ENCODE results near the gene EGFL8.

Gene EGFL8

GRCh38 chr6:32127409-32127716 lies 37.0 kb upstream of the EGFL8 start:
- no peaks in the 10 kb centered on the region for H3K27me3 ChIP-seq (ENCODE audit: insufficient read depth, low read length, poor library complexity, severe bottlenecking)
- peaks cover 17% of the 10 kb centered on the region for H4K20me1 ChIP-seq (ENCODE audit: insufficient read depth, low read length, poor library complexity, severe bottlenecking)
- TF ChIP-seq, protein P1, sequence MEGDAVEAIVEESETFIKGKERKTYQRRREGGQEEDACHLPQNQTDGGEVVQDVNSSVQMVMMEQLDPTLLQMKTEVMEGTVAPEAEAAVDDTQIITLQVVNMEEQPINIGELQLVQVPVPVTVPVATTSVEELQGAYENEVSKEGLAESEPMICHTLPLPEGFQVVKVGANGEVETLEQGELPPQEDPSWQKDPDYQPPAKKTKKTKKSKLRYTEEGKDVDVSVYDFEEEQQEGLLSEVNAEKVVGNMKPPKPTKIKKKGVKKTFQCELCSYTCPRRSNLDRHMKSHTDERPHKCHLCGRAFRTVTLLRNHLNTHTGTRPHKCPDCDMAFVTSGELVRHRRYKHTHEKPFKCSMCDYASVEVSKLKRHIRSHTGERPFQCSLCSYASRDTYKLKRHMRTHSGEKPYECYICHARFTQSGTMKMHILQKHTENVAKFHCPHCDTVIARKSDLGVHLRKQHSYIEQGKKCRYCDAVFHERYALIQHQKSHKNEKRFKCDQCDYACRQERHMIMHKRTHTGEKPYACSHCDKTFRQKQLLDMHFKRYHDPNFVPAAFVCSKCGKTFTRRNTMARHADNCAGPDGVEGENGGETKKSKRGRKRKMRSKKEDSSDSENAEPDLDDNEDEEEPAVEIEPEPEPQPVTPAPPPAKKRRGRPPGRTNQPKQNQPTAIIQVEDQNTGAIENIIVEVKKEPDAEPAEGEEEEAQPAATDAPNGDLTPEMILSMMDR (conservative IDR thresholded peaks at IDR 0.05; ENCODE audit: low read length), result no peak
- no peak for TF ChIP-seq EZH2phosphoT487 (IDR thresholded peaks at IDR 0.05; ENCODE audit: borderline replicate concordance)
- H3K4me1 ChIP-seq (ENCODE audit: insufficient read depth, low read length, poor library complexity, severe bottlenecking), result peaks cover 25% of the 10 kb centered on the region
- H3K36me3 ChIP-seq (ENCODE audit: insufficient read depth, low read length), result peaks cover 2% of the 10 kb centered on the region; the same call in 1 of the 2 replicates
- peak overlapping the region; percentile 98 for H3K4me2 ChIP-seq (ENCODE audit: low read depth, low read length, poor library complexity, severe bottlenecking)
- H3F3A ChIP-seq (ENCODE audit: low read depth), result no peaks in the 10 kb centered on the region
- H3K9me2 ChIP-seq (replicated peaks; ENCODE audit: low read depth, low read length), result no peaks in the 10 kb centered on the region
- H3K9me3 ChIP-seq (ENCODE audit: insufficient read depth, low read depth, low read length), result no peaks in the 10 kb centered on the region
- H2AFZ ChIP-seq (ENCODE audit: low read length), result no peak overlapping the region
- H3K9ac ChIP-seq (ENCODE audit: low read depth, low read length, poor library complexity, severe bottlenecking), result peak overlapping the region; percentile 91
- peak overlapping the region; percentile 91 for H3K4me3 ChIP-seq (ENCODE audit: low read length, poor library complexity, severe bottlenecking)
- H3K79me2 ChIP-seq (ENCODE audit: insufficient read depth, low read length), result peaks cover 38% of the 10 kb centered on the region

DNA sequence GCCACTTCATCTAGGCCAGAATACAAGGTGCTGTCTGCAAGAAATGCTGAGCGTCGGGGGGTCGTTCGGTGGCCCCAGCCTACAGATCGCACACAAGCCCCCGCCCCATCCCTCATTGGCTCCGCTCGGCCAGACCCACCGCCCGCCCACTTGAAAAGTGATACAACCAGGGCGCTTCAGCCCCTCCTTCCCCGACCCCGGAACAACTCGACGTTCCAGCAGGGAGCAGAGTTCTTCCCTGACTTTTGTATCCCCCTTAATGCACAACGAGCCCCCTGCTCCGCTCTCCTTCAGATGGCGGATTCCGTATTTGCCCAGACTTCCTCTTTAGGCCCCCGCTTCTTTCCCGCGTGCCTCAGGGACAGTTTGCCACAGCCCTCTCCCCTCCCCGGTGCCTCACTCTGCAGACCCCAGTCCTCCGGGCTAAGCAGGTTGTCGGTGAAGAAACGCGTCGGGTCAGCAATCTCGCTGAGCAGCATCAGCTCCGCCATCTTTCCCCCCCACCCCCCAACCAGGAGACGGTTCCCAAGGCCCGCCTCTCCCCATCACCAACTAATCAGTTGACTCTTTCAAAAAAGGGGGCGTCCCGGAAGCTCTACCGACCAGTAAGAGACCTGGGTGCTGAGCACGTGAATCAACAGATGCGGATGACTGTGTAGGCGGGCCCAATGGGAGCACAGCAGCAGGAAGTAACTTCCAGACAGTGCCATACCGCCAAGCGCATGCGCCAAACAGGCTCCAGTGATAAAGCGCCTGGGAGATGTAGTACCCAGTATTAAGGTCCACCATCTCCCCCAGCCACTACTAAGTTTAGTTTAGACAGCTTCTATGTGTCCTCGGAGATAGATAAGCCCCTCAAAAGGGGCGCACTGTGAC lies 36.4 kb upstream of the EGFL8 start, which contains the start of gene ATF6B:
ATF6B (minus strand) TSS at position 530 of the 876 bp plus-strand sequence; CDS start at position 491, 39 bp downstream.
- peak within 1 kb of the TSS; percentile 98 for H3K4me2 ChIP-seq (ENCODE audit: low read depth, low read length, poor library complexity, severe bottlenecking)
- peak within 1 kb of the TSS; percentile 91 for H3K9ac ChIP-seq (ENCODE audit: low read depth, low read length, poor library complexity, severe bottlenecking)
- H3K79me2 ChIP-seq (ENCODE audit: insufficient read depth, low read length), result peaks cover 38% of the 10 kb centered on the region
- peaks cover 17% of the 10 kb centered on the region for H4K20me1 ChIP-seq (ENCODE audit: insufficient read depth, low read length, poor library complexity, severe bottlenecking)
- H3F3A ChIP-seq (ENCODE audit: low read depth), result no peaks in the 10 kb centered on the region
- H2AFZ ChIP-seq (ENCODE audit: low read length), result peak within 1 kb of the TSS; percentile 74
- H3K27me3 ChIP-seq (ENCODE audit: insufficient read depth, low read length, poor library complexity, severe bottlenecking), result no peaks in the 10 kb centered on the region
- peaks cover 25% of the 10 kb centered on the region for H3K4me1 ChIP-seq (ENCODE audit: insufficient read depth, low read length, poor library complexity, severe bottlenecking)
- H3K9me3 ChIP-seq (ENCODE audit: insufficient read depth, low read depth, low read length), result no peaks in the 10 kb centered on the region
- H3K9me2 ChIP-seq (replicated peaks; ENCODE audit: low read depth, low read length), result no peaks in the 10 kb centered on the region
- peak within 1 kb of the TSS; percentile 91 for H3K4me3 ChIP-seq (ENCODE audit: low read length, poor library complexity, severe bottlenecking)
- peaks cover 2% of the 10 kb centered on the region; the same call in 1 of the 2 replicates for H3K36me3 ChIP-seq (ENCODE audit: insufficient read depth, low read length)
- no peak for TF ChIP-seq EZH2phosphoT487 (IDR thresholded peaks at IDR 0.05; ENCODE audit: borderline replicate concordance)
- TF ChIP-seq, protein P1 (conservative IDR thresholded peaks at IDR 0.05; ENCODE audit: low read length), result no peak

DNA sequence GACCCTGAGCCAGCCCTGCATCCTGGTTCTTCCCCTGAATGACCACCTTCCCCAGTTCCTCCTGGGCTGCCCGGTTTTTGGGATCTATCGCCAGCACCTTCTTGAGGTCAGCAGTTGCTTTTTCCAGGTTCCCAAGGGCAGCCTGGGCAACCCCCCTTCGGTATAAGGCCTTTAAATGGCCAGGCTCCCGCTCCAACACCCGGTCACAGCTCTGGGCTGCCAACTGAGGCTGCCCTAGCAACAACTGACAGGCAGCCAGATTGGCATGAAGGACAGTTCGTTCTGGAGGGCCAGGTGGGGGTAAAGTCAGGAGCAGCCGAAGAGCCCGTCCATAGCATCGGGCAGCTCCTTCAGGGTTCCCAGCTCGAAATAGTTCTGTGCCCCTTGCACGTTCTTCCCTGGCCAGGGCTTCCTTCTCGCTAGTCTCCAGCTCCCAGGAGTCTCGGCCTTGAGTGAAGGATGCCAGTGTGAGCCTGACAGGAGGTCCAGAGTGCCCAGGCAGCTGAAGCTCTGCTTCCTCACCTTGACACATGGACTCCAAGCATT lies 35.6 kb upstream of the EGFL8 start:
- Histone ChIP-seq H3K9me3 (ENCODE audit: insufficient read depth, low read depth, low read length) (no peaks in the 10 kb centered on the region), H3K9ac (ENCODE audit: low read depth, low read length, poor library complexity, severe bottlenecking) (peak overlapping the region; percentile 75), H4K20me1 (ENCODE audit: insufficient read depth, low read length, poor library complexity, severe bottlenecking) (peaks cover 17% of the 10 kb centered on the region), H3K4me1 (ENCODE audit: insufficient read depth, low read length, poor library complexity, severe bottlenecking) (peaks cover 25% of the 10 kb centered on the region), H3K36me3 (ENCODE audit: insufficient read depth, low read length) (peaks cover 2% of the 10 kb centered on the region; the same call in 1 of the 2 replicates), H3K27me3 (ENCODE audit: insufficient read depth, low read length, poor library complexity, severe bottlenecking) (no peaks in the 10 kb centered on the region), H3K79me2 (ENCODE audit: insufficient read depth, low read length) (peaks cover 38% of the 10 kb centered on the region), H3K4me2 (ENCODE audit: low read depth, low read length, poor library complexity, severe bottlenecking) (peak overlapping the region; percentile 87), H3F3A (ENCODE audit: low read depth) (no peaks in the 10 kb centered on the region), H3K4me3 (ENCODE audit: low read length, poor library complexity, severe bottlenecking) (peak overlapping the region; percentile 81), H2AFZ (ENCODE audit: low read length) (no peak overlapping the region), H3K9me2 (replicated peaks; ENCODE audit: low read depth, low read length) (no peaks in the 10 kb centered on the region)
- TF ChIP-seq, protein P1 (conservative IDR thresholded peaks at IDR 0.05; ENCODE audit: low read length), result no peak
- TF ChIP-seq EZH2phosphoT487 (IDR thresholded peaks at IDR 0.05; ENCODE audit: borderline replicate concordance), result no peak

All from Loucy (cell line).